DMS 273 treated with DMSO at 0.1 percent for 48 hours (cell line): ENCODE results near the gene HNRNPUL1.

Source experiments
- DNase-seq: peaks from one replicate; lab custom pipeline; 2025; lab: John Stamatoyannopoulos, UW

The HNRNPUL1 gene

GRCh38 chr19:41234512-41235168 lies 29.5 kb upstream of the HNRNPUL1 start:
- DNase-seq = no peak

- no peak for DNase-seq
These were observed 28.7 kb upstream of the HNRNPUL1 start for GRCh38 chr19:41235480-41235879.

- DNase-seq = no peak
These were observed 25.9 kb upstream of the HNRNPUL1 start for GRCh38 chr19:41238244-41238643.

GRCh38 chr19:41239363-41239762 lies 24.8 kb upstream of the HNRNPUL1 start:
- DNase-seq = no peak

GRCh38 chr19:41239961-41240574 lies 24.1 kb upstream of the HNRNPUL1 start:
- DNase-seq = no peak

- DNase-seq = no peak
These were observed 22.3 kb upstream of the HNRNPUL1 start for GRCh38 chr19:41241859-41242258.

- no peak for DNase-seq
These were observed 20.1 kb upstream of the HNRNPUL1 start for GRCh38 chr19:41244117-41244516.

- DNase-seq = no peak
These were observed 18.3 kb upstream of the HNRNPUL1 start for GRCh38 chr19:41245843-41246242.

- DNase-seq = no peak
These were observed 15.3 kb upstream of the HNRNPUL1 start for GRCh38 chr19:41248895-41249294.

GRCh38 chr19:41249707-41250423 lies 14.3 kb upstream of the HNRNPUL1 start:
- no peak for DNase-seq

GRCh38 chr19:41253660-41254059 lies 10.5 kb upstream of the HNRNPUL1 start:
- no peak for DNase-seq

- DNase-seq = no peak
These were observed 9.0 kb upstream of the HNRNPUL1 start for GRCh38 chr19:41255171-41255570.

GRCh38 chr19:41261474-41262190 lies 2.5 kb upstream of the HNRNPUL1 start:
- DNase-seq = no peak

GRCh38 chr19:41263042-41263849 lies 926 bp upstream of the HNRNPUL1 start:
- DNase-seq = peak; percentile 40

- DNase-seq = no peak
These were observed 616 bp downstream of the HNRNPUL1 start for GRCh38 chr19:41264581-41265394.

- no peak for DNase-seq
These were observed 1.4 kb downstream of the HNRNPUL1 start for GRCh38 chr19:41265395-41266153.

GRCh38 chr19:41269055-41269454 lies 4.9 kb downstream of the HNRNPUL1 start:
- no peak for DNase-seq

GRCh38 chr19:41269571-41269970 lies 5.4 kb downstream of the HNRNPUL1 start:
- DNase-seq = no peak

GRCh38 chr19:41273076-41273475 lies 8.9 kb downstream of the HNRNPUL1 start:
- no peak for DNase-seq

- DNase-seq = no peak
These were observed 10.6 kb downstream of the HNRNPUL1 start for GRCh38 chr19:41274802-41275201.
